Body of pancreas (tissue), 4 donors: ENCODE measurements around the gene SYT9.

Experiments used
- CTCF ChIP-seq, 7 experiments: fragments of 450-650 bp in 4 of 7; fragments of 200-600 bp in 3 of 7; sonication (generic) in 3 of 7; IDR thresholded peaks; one replicate each; pipeline ENCODE4 v1.5.1; 2016 to 2019; ENCODE audit warnings: antibody characterized with exemption in 7 of 7
- POLR2A ChIP-seq, 3 donors: fragments of 450-650 bp; IDR thresholded peaks; one replicate each; pipeline ENCODE4 v1.6.1; 2016; ENCODE audit warnings: antibody characterized with exemption in 3 of 3, mild to moderate bottlenecking in 2 of 3

DNA sequence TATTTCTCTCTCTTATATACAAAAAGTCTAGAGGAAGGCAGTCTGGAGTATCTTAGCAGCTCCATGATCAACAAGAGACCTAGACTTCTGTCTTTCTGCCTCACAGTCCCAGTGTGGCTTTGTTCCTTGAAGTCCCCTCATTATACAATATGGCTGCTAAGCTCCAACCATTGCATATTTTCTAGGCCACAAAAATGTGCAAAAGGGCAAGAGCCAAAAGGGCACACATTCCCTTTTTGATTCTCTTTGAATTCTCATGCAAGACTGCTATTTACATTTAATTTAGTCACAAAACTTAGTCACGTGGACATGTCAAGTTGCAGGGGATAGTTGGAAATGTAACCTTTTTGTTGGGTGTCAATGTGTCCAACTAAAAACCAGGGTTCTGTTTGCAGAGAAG is 169.4 kb downstream of the SYT9 start:
- no peak for TF ChIP-seq CTCF (IDR thresholded peaks at IDR 0.05)
- no peak for TF ChIP-seq POLR2A (IDR thresholded peaks at IDR 0.05)
